IMR-90 (cell line): Measurements from ENCODE around the gene MICALL2. TPM values are rescaled to one million over a fixed set of nuclear protein-coding genes. Genes with fewer than 3 reads are reported as not detected.
A peak's percentile ranks its signal among the peaks of the same experiment; 100 is the strongest.

ENCODE experiments used
- ATAC-seq: fragments of 200-7000 bp; cut with Tn5 transposase; 2 replicates; pipeline ENCODE4 v1.9.1; 2020; ENCODE audit warnings: low read depth, mild to moderate bottlenecking, moderate library complexity
- BruUV-seq: library from RNA; stranded (reverse); fragments of 400-500 nt; replicated peaks from 2 replicates; lab custom pipeline; 2021; lab: Mats Ljungman, UMichigan
- CTCF ChIA-PET: fragments of 300-600 bp; formaldehyde crosslinking; extraction: SDS; loops from one replicate; lab custom pipeline; 2021; ENCODE audit warnings: antibody characterized with exemption; lab: Yijun Ruan, JAX
- POLR2A ChIA-PET: fragments of 300-600 bp; sonication (Branson Sonifier 250); formaldehyde crosslinking; loops from one replicate; lab custom pipeline; 2022; ENCODE audit warnings: antibody characterized with exemption; ENCODE audit not compliant: unreplicated experiment; lab: Charles Lee
- DNase-seq: peaks from one replicate; pipeline ENCODE4 v3.0.0; 2013
- H2AFZ ChIP-seq: replicated peaks from 2 replicates; pipeline ENCODE3; 2013; ENCODE audit warnings: low read length, mild to moderate bottlenecking; ENCODE audit not compliant: poor library complexity
- H2AK5ac ChIP-seq: 2 replicates; pipeline ENCODE4 v1.6.1; 2013; ENCODE audit warnings: low read depth, low read length, inconsistent platforms
- H2AK9ac ChIP-seq: replicated peaks from 2 replicates; pipeline ENCODE3; 2013; ENCODE audit warnings: mild to moderate bottlenecking, low read depth, low read length, moderate library complexity; ENCODE audit not compliant: poor library complexity
- H2BK120ac ChIP-seq: 2 replicates; pipeline ENCODE4 v1.6.1; 2013; ENCODE audit warnings: low read depth, low read length, inconsistent platforms
- H2BK15ac ChIP-seq: 3 replicates; pipeline ENCODE4 v1.6.1; 2013; ENCODE audit warnings: low read depth, low read length, inconsistent platforms
- H2BK20ac ChIP-seq: 2 replicates; pipeline ENCODE4 v1.6.1; 2013; ENCODE audit warnings: low read depth, mild to moderate bottlenecking, inconsistent platforms, low read length, moderate library complexity
- H2BK5ac ChIP-seq: 2 replicates; pipeline ENCODE4 v1.6.1; 2013; ENCODE audit warnings: mild to moderate bottlenecking, low read depth, low read length, inconsistent platforms; ENCODE audit not compliant: poor library complexity, severe bottlenecking
- H3K14ac ChIP-seq: replicated peaks from 2 replicates; pipeline ENCODE4 v1.6.1; 2013; ENCODE audit warnings: low read depth, low read length, inconsistent platforms
- H3K18ac ChIP-seq: 2 replicates; pipeline ENCODE4 v1.6.1; 2013; ENCODE audit warnings: low read depth, low read length, control low read depth
- H3K23ac ChIP-seq: 2 replicates; pipeline ENCODE4 v1.6.1; 2013; ENCODE audit warnings: low read depth, low read length, inconsistent platforms
- H3K27ac ChIP-seq: 2 replicates; pipeline ENCODE4 v1.5.1; 2013; ENCODE audit warnings: mild to moderate bottlenecking, control low read depth, low read length; ENCODE audit not compliant: insufficient read depth
- H3K27me3 ChIP-seq: 2 replicates; pipeline ENCODE4 v1.6.1; 2013; ENCODE audit warnings: low read length; ENCODE audit not compliant: control insufficient read depth, insufficient read depth
- H3K36me3 ChIP-seq: 2 replicates; pipeline ENCODE4 v1.6.1; 2013; ENCODE audit warnings: low read length, mixed read lengths; ENCODE audit not compliant: control insufficient read depth, insufficient read depth
- H3K4ac ChIP-seq: 2 replicates; pipeline ENCODE4 v1.6.1; 2013; ENCODE audit warnings: low read depth, low read length, inconsistent platforms
- H3K4me1 ChIP-seq: 2 replicates; pipeline ENCODE4 v1.6.1; 2013; ENCODE audit warnings: low read length, mixed read lengths; ENCODE audit not compliant: control insufficient read depth, insufficient read depth
- H3K4me2 ChIP-seq: 2 replicates; pipeline ENCODE4 v1.6.1; 2013; ENCODE audit warnings: low read depth, mild to moderate bottlenecking, control low read depth, low read length, moderate library complexity
- H3K4me3 ChIP-seq: 2 replicates; pipeline ENCODE4 v1.5.1; 2013; ENCODE audit warnings: low read depth, mild to moderate bottlenecking, control low read depth, low read length, moderate library complexity; ENCODE audit not compliant: insufficient read depth
- H3K56ac ChIP-seq: 2 replicates; pipeline ENCODE4 v1.6.1; 2013; ENCODE audit warnings: low read length, inconsistent platforms; ENCODE audit not compliant: insufficient read depth; ENCODE audit errors: extremely low read depth
- H3K79me1 ChIP-seq, 2 experiments: 2 replicates each; pipeline ENCODE4 v1.6.1; 2013; ENCODE audit warnings: low read length in 2 of 2, inconsistent platforms in 1 of 2, low read depth in 1 of 2
- H3K9ac ChIP-seq: 2 replicates; pipeline ENCODE4 v1.6.1; 2013; ENCODE audit warnings: low read depth, low read length, control low read depth
- H3K9me1 ChIP-seq: 2 replicates; pipeline ENCODE4 v1.6.1; 2013; ENCODE audit warnings: low read length, inconsistent platforms; ENCODE audit not compliant: insufficient read depth
- H3K9me3 ChIP-seq: 2 replicates; pipeline ENCODE4 v1.6.1; 2013; ENCODE audit warnings: low read length; ENCODE audit not compliant: control insufficient read depth, insufficient read depth
- H4K20me1 ChIP-seq: 2 replicates; pipeline ENCODE4 v1.6.1; 2013; ENCODE audit warnings: low read length, inconsistent platforms; ENCODE audit not compliant: insufficient read depth
- H4K5ac ChIP-seq: 2 replicates; pipeline ENCODE4 v1.6.1; 2013; ENCODE audit warnings: mild to moderate bottlenecking, low read depth, low read length, control low read depth
- H4K8ac ChIP-seq, 2 experiments: 2 replicates each; pipeline ENCODE4 v1.6.1; 2013; ENCODE audit warnings: low read depth in 2 of 2, low read length in 2 of 2, control low read depth in 1 of 2, inconsistent platforms in 1 of 2
- H4K91ac ChIP-seq: 2 replicates; pipeline ENCODE4 v1.6.1; 2013; ENCODE audit warnings: low read depth, low read length, inconsistent platforms; ENCODE audit not compliant: insufficient read depth
- CEBPB ChIP-seq: IDR thresholded peaks from 2 replicates; pipeline ENCODE4 v1.6.1; 2012; ENCODE audit warnings: low read depth, low read length, improper control_type of control experiment
- FOS ChIP-seq: fragments of 150-350 bp; IDR thresholded peaks from 2 replicates; pipeline ENCODE4 v1.6.1; 2016; ENCODE audit warnings: low read depth, low read length
- SMC3 ChIP-seq: fragments of 150-350 bp; IDR thresholded peaks from 2 replicates; pipeline ENCODE4 v1.6.1; 2016; ENCODE audit warnings: low read depth, mild to moderate bottlenecking, antibody characterized with exemption, low read length, moderate library complexity
- WGBS, 2 experiments: methylation state at CpG; one replicate each; pipeline versions ENCODE4 v1.1.5 to v1.1.7; 2013; ENCODE audit warnings: missing lambda C conversion rate in 2 of 2; ENCODE audit not compliant: insufficient read length in 1 of 2; ENCODE audit errors: extremely low coverage in 2 of 2; 5-methylcytosine and 5-hydroxymethylcytosine counted together
- dilution Hi-C: fragments of 300-500 bp; cut with HindIII; formaldehyde crosslinking; loops from one replicate; pipeline ENCODE4 v1.14.3; 2018; ENCODE audit warnings: low sequenced_read_pairs; ENCODE audit not compliant: unreplicated experiment
- in situ Hi-C: fragments of 300-500 bp; cut with MboI; formaldehyde crosslinking; loops from 3 replicates; pipeline ENCODE4 v1.14.3; 2019; ENCODE audit warnings: low sequenced_read_pairs, inconsistent platforms, mixed read lengths
- intact Hi-C: fragments of 100-400 bp; cut with micrococcal nuclease; formaldehyde crosslinking; loops from 2 replicates; pipeline ENCODE4 v1.10.0; 2022
- polyA plus RNA-seq, 3 experiments: library from polyadenylated mRNA; depleted of rRNA; stranded (reverse); fragments of >200 nt; gene quantifications; 2 replicates each; pipeline ENCODE4 v1.2.3, GENCODE V29; 2012; ENCODE audit warnings: low replicate concordance in 1 of 3
- total RNA-seq: library from RNA; depleted of rRNA; stranded (reverse); fragments of >200 nt; gene quantifications from 2 replicates; pipeline ENCODE4 v1.2.3, GENCODE V29; 2012

Gene MICALL2
- total and polyA plus RNA-seq, 2 of the 4 experiments (the other 2 are of a cell fraction) = 6.6 to 34.1 TPM

GRCh38 chr7:1388021-1388702 is 71.1 kb downstream of the MICALL2 start:
- H3K4me3 ChIP-seq = no peak overlapping the region
- H4K20me1 ChIP-seq = no peaks in the 10 kb centered on the region
- H2AK5ac ChIP-seq = no peak overlapping the region
- intact Hi-C loops (no loop called here), dilution Hi-C loops (no loop called here), in situ Hi-C loops (no loop called here)
- peaks cover 7% of the 10 kb centered on the region for H3K9me3 ChIP-seq
- DNase-seq (no peak), ATAC-seq (no peak)
- no TSS peak for BruUV-seq
- no peak for TF ChIP-seq SMC3
- no peak for TF ChIP-seq FOS
- no peak for TF ChIP-seq CEBPB
- POLR2A ChIA-PET = no interaction called here
- CTCF ChIA-PET = no interaction called here
- no peak overlapping the region for H3K56ac ChIP-seq
- no peak overlapping the region for H3K27ac ChIP-seq
- no peaks in the 10 kb centered on the region for H3K9me1 ChIP-seq
- no peak overlapping the region for H2BK120ac ChIP-seq
- WGBS, 2 experiments = 81% methylated on average over 13 of the region's 19 CpGs; no CpG with 5 or more reads in 1 of the 2 experiments
- H3K14ac ChIP-seq = no peak overlapping the region
- no peak overlapping the region for H3K23ac ChIP-seq
- H2BK20ac ChIP-seq = no peak overlapping the region
- no peak overlapping the region for H4K91ac ChIP-seq
- H3K27me3 ChIP-seq = peaks cover 72% of the 10 kb centered on the region
- no peak overlapping the region for H3K9ac ChIP-seq
- H4K8ac ChIP-seq = no peak overlapping the region
- peak overlapping the region; percentile 7 for H2AFZ ChIP-seq
- no peak overlapping the region for H2BK5ac ChIP-seq
- no peak overlapping the region for H3K4ac ChIP-seq
- no peak overlapping the region for H3K18ac ChIP-seq
- H2BK15ac ChIP-seq = no peak overlapping the region
- no peaks in the 10 kb centered on the region for H3K79me1 ChIP-seq
- H4K5ac ChIP-seq = no peak overlapping the region
- no peak overlapping the region for H2AK9ac ChIP-seq
- no peaks in the 10 kb centered on the region for H3K4me1 ChIP-seq
- no peak overlapping the region for H3K4me2 ChIP-seq
- H3K36me3 ChIP-seq = no peaks in the 10 kb centered on the region
